WTC11 (cell line): Measurements from ENCODE around the gene CCSER2.

Experiments used
- ESRRA ChIP-seq: sonication (generic); formaldehyde crosslinking; IDR thresholded peaks from 2 replicates; pipeline ENCODE4 v1.8.1; 2022; ENCODE audit warnings: mild to moderate bottlenecking, missing genetic modification reagents, borderline replicate concordance
- ETV6 ChIP-seq: sonication (generic); formaldehyde crosslinking; IDR thresholded peaks from 2 replicates; pipeline ENCODE4 v1.8.1; 2022; ENCODE audit warnings: mild to moderate bottlenecking, missing genetic modification reagents
- ZNF121 ChIP-seq: sonication (generic); formaldehyde crosslinking; IDR thresholded peaks from 2 replicates; pipeline ENCODE4 v1.8.0; 2023; ENCODE audit warnings: missing genetic modification reagents
- TF ChIP-seq, protein P1 (sequence below): sonication (generic); formaldehyde crosslinking; IDR thresholded peaks from 2 replicates; pipeline ENCODE4 v1.8.1; 2023; ENCODE audit warnings: mild to moderate bottlenecking, moderate library complexity, missing genetic modification reagents
- TF ChIP-seq, protein P2 (sequence below): sonication (generic); formaldehyde crosslinking; IDR thresholded peaks from 2 replicates; pipeline ENCODE4 v1.8.1; 2022; ENCODE audit warnings: low read depth, mild to moderate bottlenecking, moderate library complexity, missing genetic modification reagents, borderline replicate concordance
- TF ChIP-seq, protein P3 (sequence below): fragments of 200-600 bp; IDR thresholded peaks from 2 replicates; pipeline ENCODE4 v1.8.0; 2022; ENCODE audit warnings: antibody characterized with exemption
- TF ChIP-seq, protein P4 (sequence below): sonication (generic); formaldehyde crosslinking; IDR thresholded peaks from 2 replicates; pipeline ENCODE4 v1.8.0; 2022; ENCODE audit warnings: mild to moderate bottlenecking, missing genetic modification reagents

DNA sequence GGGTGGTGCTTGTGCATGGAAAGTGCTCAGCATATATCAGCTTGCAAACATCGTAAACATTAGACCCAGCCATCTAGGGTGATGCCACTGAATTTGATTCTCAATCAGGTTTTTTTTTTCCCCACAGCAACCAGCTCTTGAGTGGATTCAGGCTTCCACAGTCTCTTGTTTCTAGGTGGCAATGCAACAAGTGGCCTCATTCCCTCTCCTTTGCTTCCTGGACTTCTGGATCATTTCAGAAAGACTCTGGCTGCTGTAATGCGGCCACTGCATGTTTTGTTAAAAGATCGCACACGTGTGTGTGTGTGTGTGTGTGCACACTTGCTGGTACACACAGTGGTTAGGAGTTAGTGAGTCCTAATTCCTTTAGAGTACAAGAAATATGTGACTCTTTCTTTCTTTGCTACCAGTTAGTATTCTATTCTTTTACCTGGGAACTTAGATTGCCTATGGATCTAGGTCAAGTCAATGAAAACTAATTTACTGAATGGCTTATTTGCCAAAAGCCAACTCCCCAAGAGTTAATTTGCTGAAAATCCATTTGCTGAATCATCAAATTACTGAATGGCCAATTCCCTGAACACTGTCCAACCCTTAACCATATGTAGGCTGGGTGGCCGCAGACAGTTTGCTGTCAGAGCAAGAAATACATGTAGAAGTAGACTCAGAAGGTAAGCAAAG, 222.5 kb downstream of the CCSER2 start:
- TF ChIP-seq, protein P1, sequence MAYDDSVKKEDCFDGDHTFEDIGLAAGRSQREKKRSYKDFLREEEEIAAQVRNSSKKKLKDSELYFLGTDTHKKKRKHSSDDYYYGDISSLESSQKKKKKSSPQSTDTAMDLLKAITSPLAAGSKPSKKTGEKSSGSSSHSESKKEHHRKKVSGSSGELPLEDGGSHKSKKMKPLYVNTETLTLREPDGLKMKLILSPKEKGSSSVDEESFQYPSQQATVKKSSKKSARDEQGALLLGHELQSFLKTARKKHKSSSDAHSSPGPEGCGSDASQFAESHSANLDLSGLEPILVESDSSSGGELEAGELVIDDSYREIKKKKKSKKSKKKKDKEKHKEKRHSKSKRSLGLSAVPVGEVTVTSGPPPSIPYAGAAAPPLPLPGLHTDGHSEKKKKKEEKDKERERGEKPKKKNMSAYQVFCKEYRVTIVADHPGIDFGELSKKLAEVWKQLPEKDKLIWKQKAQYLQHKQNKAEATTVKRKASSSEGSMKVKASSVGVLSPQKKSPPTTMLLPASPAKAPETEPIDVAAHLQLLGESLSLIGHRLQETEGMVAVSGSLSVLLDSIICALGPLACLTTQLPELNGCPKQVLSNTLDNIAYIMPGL (CRISPR knock-in tag): no peak
- TF ChIP-seq ETV6 (no peak), ESRRA (CRISPR knock-in tag) (no peak), ZNF121 (no peak)
- TF ChIP-seq, protein P2, sequence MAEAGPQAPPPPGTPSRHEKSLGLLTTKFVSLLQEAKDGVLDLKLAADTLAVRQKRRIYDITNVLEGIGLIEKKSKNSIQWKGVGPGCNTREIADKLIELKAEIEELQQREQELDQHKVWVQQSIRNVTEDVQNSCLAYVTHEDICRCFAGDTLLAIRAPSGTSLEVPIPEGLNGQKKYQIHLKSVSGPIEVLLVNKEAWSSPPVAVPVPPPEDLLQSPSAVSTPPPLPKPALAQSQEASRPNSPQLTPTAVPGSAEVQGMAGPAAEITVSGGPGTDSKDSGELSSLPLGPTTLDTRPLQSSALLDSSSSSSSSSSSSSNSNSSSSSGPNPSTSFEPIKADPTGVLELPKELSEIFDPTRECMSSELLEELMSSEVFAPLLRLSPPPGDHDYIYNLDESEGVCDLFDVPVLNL (CRISPR knock-in tag): no peak
- TF ChIP-seq, protein P3, sequence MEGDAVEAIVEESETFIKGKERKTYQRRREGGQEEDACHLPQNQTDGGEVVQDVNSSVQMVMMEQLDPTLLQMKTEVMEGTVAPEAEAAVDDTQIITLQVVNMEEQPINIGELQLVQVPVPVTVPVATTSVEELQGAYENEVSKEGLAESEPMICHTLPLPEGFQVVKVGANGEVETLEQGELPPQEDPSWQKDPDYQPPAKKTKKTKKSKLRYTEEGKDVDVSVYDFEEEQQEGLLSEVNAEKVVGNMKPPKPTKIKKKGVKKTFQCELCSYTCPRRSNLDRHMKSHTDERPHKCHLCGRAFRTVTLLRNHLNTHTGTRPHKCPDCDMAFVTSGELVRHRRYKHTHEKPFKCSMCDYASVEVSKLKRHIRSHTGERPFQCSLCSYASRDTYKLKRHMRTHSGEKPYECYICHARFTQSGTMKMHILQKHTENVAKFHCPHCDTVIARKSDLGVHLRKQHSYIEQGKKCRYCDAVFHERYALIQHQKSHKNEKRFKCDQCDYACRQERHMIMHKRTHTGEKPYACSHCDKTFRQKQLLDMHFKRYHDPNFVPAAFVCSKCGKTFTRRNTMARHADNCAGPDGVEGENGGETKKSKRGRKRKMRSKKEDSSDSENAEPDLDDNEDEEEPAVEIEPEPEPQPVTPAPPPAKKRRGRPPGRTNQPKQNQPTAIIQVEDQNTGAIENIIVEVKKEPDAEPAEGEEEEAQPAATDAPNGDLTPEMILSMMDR: no peak
- TF ChIP-seq, protein P4, sequence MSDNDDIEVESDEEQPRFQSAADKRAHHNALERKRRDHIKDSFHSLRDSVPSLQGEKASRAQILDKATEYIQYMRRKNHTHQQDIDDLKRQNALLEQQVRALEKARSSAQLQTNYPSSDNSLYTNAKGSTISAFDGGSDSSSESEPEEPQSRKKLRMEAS (CRISPR knock-in tag): no peak
